Activated T-helper 1 cell treated with Interleukin-2 at 50 U/mL for 16 hours (primary cell): Measurements from ENCODE around the gene SACM1L.

Source experiments
- DNase-seq: peaks from one replicate; pipeline ENCODE4 v3.0.0-alpha.2; 2020; ENCODE audit warnings: low read depth

Gene SACM1L

DNA sequence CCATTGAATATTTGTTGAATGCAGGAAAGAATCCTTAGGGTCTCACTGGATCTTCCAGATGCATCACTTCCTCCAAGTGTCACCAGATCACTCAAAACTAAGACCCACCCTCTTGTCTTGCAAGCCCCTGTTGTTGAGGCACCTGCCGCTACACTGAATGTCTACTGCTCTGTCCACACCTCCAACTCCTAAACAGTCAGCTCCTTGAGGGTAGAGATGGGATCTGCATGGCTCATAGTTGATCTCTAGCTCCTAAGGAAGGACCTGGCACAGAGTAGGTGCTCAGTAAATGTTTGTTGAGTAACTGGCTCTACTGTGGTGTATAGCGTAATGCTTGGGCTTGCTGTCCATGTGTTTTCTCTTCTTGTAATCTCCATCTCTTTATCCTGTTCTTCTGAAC lies 98.4 kb downstream of the SACM1L start:
- DNase-seq: no peak

DNA sequence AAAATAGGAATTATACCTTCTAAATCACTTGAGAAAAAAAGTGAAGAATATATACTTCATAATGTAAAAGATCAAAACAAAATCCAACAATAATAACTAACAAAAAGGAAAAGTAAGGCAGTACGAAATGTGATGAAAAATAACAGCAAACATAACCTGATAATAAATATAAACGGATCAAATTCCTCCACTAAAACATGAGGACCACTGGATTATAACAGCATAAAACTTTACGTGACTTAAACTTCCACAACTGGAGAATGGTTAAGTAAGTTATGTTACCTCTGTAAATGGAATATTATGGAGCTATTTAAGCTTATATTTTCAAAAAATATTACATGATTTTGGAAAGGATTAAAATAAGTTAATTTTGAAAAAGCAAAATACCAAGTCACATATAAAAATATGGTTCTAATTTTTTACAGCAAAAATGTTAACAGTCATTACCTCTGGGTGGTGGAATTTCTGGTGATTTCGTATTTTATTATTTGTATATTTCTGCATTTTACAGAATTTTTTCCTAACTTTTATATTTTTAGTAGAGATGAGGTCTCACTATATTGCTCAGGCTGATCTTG lies 100.1 kb downstream of the SACM1L start:
- DNase-seq: no peak

DNA sequence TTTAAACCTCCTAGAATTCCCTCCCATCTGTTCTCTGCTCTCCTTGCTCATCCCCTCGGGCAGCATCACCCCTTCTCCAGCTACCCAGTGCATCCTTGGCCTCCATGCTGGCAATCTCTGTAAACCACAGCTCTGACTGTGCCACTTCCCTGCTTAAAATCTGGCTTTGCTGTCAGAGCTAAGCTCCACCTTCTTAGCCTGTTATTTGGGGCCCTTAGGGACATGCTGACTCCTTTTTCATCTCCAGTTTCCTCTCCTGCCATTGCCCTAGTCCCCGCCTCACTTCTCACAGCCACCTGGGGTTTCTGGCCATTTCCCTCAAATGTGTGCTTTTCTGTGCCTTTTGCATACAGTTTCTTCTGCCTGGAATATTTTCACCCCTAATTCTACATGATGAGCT lies 101.4 kb downstream of the SACM1L start:
- DNase-seq: no peak

DNA sequence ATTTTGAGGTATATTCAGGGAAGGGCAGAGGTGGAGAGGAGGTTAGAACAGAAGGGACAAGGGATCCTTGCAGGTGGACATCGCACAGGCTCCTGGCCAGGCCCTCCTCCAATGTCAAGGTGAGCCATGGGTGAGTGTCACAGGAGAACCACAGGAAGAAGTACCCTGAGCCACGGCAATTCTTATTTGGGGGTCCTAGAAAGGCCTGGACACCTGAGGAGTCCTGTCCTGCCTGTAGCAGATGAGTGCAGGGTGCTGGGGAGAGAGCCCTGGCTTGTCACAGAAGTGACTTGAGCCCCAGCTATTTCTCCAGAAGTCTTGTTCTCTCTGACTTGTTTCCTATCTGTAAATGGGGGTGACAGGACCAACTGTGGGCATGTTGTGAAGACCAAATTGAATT lies 102.8 kb downstream of the SACM1L start:
- DNase-seq: no peak

DNA sequence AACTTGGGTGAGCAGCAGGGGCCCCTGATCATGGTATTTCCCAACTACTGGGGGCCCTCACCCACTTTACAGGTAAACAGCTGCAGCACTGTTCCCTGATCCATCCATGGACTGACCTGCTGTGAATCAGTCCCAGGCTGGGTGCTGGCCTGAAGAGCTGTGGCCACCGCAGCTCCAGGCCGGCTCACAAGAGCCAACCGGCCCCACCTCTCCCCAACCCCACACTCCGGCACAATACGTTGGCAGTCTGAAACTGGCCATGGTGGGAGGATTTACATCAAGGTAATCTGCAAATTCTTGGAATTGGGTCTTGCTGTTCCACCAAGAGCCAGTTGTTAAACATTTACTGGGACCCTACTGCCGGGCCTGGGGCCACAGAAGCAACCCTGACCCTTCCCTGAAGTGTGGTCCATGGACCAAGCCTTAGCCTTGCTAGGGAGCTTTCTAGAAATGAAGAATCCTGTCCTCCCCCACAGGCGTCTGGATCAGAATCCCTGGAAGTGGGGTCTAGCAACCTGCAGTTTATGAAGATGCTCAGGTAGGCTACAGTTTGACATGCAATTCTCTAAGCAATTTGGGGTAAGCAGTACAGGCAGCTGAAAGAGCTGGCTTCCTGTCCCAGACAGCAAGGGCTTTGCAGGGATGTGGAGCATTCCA lies 103.4 kb downstream of the SACM1L start:
- no peak for DNase-seq

DNA sequence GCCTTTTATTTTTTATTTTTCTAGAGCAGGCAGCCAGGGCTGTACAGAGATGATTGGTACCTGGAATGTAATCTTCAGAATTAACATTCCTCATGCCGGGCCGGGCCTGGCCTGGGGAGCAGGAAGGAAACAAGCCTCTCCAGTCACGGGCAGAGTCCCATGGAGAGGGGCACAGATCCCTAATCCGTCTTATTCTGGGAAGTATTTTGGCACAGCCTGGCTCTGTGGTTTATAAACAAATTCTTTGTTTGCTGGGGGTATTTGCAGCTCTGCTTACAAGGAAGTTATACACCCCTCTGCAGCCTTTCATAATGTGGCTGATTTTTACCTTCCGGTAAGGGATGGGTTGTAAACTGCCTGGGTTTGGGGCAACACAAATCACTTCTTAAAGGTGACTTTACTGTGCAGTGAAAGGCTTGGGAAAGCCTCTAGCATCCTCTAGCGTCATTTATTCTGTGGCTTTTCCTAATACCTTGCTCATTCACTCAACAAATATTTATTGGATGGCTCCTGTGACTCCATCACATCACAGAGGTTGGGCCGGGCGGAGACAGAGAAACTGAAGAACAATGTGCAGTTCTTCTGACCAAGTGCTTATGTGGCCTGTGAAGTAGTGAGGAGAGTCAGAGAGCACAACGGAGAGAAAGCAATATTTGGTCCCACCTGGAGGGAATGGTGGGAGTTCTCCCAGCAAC lies 104.4 kb downstream of the SACM1L start:
- no peak for DNase-seq

DNA sequence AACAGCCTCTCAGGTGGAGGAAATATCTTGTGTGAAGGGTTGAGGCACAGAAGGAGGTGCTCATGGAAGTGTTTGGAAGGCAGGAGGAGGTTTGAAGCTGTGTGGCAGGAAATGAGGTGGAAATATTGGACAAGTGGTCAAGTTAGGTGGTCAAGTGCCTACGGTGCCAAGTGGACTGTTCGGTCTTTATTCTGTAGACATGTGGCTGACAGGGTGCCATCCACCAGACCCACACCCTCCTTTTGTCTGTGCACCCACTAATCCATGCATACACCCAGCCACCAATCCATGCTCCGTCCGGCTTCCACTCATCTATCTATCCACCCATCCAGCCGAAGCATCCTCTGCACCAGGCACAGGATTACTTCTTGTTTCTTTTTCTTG lies 105.0 kb downstream of the SACM1L start:
- DNase-seq: no peak

DNA sequence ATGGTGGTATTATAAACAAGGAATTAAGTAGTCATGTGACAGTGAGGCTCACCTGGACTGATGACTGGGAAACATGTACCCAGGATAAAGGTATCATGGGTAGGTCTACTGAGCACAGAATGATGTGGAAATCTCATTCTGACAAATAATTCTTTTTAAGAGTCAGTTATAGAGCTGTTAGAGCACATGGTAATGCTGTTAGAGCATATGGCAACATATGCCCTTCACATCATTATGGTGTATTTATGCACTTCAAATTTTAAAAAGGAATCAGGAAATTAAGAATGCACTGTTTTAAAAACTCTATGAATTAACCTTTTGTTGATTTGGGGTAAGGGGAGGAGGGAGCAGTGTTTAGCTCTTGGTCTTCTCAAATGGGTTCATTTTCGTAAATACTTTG lies 105.5 kb downstream of the SACM1L start:
- DNase-seq: no peak
